Measurements from ENCODE around the gene NEDD4L.

DNA sequence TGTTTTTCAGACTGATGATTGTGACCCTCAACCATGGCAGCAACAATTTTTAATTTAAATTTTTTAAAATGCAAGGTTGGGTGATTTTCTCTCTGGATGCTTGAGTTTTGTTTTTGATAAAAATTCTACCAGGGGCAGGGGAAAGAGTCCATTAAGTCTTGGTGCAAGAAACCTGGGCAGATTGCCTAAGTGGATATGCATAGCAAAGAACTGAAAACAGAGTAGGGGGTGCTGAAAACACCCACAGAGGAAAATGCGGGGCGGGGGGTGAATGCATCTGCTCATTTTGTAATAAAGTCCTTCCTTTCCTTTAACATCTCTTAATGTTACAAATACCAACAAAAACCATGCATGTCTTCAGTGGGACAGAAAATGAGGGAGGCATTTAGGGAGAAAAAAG, 138.0 kb downstream of the NEDD4L start:
- TF ChIP-seq POLR2A (IDR thresholded peaks at IDR 0.05) = no peak
- TF ChIP-seq, protein P1, sequence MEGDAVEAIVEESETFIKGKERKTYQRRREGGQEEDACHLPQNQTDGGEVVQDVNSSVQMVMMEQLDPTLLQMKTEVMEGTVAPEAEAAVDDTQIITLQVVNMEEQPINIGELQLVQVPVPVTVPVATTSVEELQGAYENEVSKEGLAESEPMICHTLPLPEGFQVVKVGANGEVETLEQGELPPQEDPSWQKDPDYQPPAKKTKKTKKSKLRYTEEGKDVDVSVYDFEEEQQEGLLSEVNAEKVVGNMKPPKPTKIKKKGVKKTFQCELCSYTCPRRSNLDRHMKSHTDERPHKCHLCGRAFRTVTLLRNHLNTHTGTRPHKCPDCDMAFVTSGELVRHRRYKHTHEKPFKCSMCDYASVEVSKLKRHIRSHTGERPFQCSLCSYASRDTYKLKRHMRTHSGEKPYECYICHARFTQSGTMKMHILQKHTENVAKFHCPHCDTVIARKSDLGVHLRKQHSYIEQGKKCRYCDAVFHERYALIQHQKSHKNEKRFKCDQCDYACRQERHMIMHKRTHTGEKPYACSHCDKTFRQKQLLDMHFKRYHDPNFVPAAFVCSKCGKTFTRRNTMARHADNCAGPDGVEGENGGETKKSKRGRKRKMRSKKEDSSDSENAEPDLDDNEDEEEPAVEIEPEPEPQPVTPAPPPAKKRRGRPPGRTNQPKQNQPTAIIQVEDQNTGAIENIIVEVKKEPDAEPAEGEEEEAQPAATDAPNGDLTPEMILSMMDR (IDR thresholded peaks at IDR 0.05) = no peak
